Measurements from ENCODE around the gene MYLIP.

The MYLIP gene

GRCh38 chr6:16153211-16153820, 24.4 kb downstream of the MYLIP start:
- H3K4me3 ChIP-seq (ENCODE audit: control insufficient read depth, low read depth, low read length), result no peak overlapping the region
- DNase-seq (ENCODE audit: low read depth), result no peak
- TF ChIP-seq CTCF (conservative IDR thresholded peaks at IDR 0.05; ENCODE audit: control insufficient read depth, insufficient read depth, low read depth, low read length), result no peak

- H3K4me3 ChIP-seq (ENCODE audit: control insufficient read depth, low read depth, low read length), result no peak overlapping the region
- no peak for TF ChIP-seq CTCF (conservative IDR thresholded peaks at IDR 0.05; ENCODE audit: control insufficient read depth, insufficient read depth, low read depth, low read length)
- DNase-seq (ENCODE audit: low read depth), result peak; percentile 86
Observed at GRCh38 chr6:16154904-16155303, 26.0 kb downstream of the MYLIP start.

- no peak for TF ChIP-seq CTCF (conservative IDR thresholded peaks at IDR 0.05; ENCODE audit: control insufficient read depth, insufficient read depth, low read depth, low read length)
- no peak overlapping the region for H3K4me3 ChIP-seq (ENCODE audit: control insufficient read depth, low read depth, low read length)
- no peak for DNase-seq (ENCODE audit: low read depth)
Observed at GRCh38 chr6:16157492-16157891, 28.6 kb downstream of the MYLIP start.

GRCh38 chr6:16157909-16158308, 29.0 kb downstream of the MYLIP start:
- H3K4me3 ChIP-seq (ENCODE audit: control insufficient read depth, low read depth, low read length), result no peak overlapping the region
- no peak for DNase-seq (ENCODE audit: low read depth)

GRCh38 chr6:16158943-16159557, 30.2 kb downstream of the MYLIP start:
- no peak overlapping the region for H3K4me3 ChIP-seq (ENCODE audit: control insufficient read depth, low read depth, low read length)
- no peak for TF ChIP-seq CTCF (conservative IDR thresholded peaks at IDR 0.05; ENCODE audit: control insufficient read depth, insufficient read depth, low read depth, low read length)
- no peak for DNase-seq (ENCODE audit: low read depth)

More at GRCh38 chr6:16157909-16158308, 29.0 kb downstream of the MYLIP start:
- TF ChIP-seq CTCF (conservative IDR thresholded peaks at IDR 0.05; ENCODE audit: control insufficient read depth, insufficient read depth, low read depth, low read length), result no peak

GRCh38 chr6:16160794-16161193, 31.9 kb downstream of the MYLIP start:
- no peak for DNase-seq (ENCODE audit: low read depth)
- no peak for TF ChIP-seq CTCF (conservative IDR thresholded peaks at IDR 0.05; ENCODE audit: control insufficient read depth, insufficient read depth, low read depth, low read length)

More at GRCh38 chr6:16160794-16161193, 31.9 kb downstream of the MYLIP start:
- H3K4me3 ChIP-seq (ENCODE audit: control insufficient read depth, low read depth, low read length), result no peak overlapping the region
